HG02970 (cell line): ENCODE results near the gene FICD.
"Not testable (repeated sequence)": the region's sequence is repeated elsewhere in the genome, so short reads cannot be mapped to it uniquely, and the experiment has no call there.

Source experiments
- ATAC-seq: cut with Tn5 transposase; IDR thresholded peaks from one replicate; pipeline ENCODE4 v1.9.1; 2021; ENCODE audit warnings: mild to moderate bottlenecking, moderate library complexity, moderate number of reproducible peaks; ENCODE audit not compliant: unreplicated experiment, low FRiP score

Gene FICD

DNA sequence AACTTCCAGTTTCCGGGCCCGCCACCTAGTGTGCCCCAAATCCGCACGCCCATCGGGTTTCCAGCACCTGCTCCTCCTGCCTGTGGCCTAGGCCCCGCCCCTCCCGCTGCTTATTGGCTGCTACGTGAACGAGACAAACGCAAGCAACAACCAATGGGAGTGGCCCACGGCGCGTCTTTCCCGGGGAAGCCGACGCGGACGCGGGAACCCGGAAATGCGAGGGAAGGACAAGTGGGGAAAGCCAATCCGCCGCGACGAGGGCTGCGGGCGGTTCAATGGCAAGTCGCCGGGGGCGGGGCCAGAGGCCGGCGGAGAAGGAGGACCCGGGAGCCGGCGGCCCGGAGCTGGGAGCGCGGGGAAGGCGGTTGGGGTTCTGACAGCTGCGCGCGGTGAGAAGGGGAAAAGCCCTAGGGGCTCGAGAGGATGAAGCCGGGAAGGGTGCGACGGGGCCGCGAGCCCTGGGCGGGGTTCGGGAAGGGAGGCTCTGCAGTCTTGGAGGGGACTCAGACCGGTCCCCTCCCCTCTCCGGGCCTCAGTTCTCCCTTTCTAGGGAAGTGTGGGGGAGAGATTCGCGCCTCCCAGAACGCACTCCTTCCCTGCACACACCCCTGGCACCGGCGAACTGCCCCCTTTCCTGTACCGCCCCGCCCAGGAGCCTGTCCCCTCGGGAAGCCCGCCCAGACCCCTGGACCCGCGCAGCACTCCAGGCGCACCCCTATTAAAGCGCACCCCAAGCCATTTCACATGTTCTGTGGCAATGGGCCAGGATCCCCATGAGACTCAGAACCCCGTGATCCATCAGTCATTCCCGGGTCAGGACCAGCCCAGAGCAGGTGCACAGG is at the start of gene FICD:
Gene FICD (plus strand): TSS at position 305 of the 842 bp plus-strand sequence. CDS start 1,696 bp downstream, outside the sequence.
- ATAC-seq = peak; percentile 80

DNA sequence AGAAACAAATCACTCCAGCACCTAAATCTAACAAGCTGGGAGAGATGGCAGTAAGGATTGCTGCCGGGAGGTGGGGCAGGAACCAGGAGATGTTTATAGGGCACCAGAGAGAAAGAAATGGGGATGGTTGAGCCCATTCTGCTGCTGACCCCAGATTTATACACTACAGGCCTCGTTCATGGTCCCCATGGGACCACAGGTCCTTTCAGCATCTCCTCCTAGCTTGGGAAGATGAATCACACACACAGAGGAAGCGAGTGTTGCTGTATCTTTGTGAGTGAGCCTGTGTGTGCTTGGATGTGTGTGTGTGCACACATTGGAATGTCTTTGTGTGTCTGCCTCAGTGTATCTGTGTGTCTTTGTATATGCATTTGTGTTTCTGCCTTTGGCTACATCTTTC is 49.7 kb upstream of the FICD start:
- ATAC-seq = no peak

GRCh38 chr12:108468196-108468968 is 46.7 kb upstream of the FICD start:
- ATAC-seq = no peak

GRCh38 chr12:108473400-108474055 is 41.5 kb upstream of the FICD start:
- no peak for ATAC-seq

GRCh38 chr12:108475396-108475795 is 39.7 kb upstream of the FICD start:
- ATAC-seq = no peak

GRCh38 chr12:108477055-108477880 is 37.8 kb upstream of the FICD start:
- ATAC-seq = no peak

GRCh38 chr12:108477881-108478259 is 37.2 kb upstream of the FICD start:
- no peak for ATAC-seq

DNA sequence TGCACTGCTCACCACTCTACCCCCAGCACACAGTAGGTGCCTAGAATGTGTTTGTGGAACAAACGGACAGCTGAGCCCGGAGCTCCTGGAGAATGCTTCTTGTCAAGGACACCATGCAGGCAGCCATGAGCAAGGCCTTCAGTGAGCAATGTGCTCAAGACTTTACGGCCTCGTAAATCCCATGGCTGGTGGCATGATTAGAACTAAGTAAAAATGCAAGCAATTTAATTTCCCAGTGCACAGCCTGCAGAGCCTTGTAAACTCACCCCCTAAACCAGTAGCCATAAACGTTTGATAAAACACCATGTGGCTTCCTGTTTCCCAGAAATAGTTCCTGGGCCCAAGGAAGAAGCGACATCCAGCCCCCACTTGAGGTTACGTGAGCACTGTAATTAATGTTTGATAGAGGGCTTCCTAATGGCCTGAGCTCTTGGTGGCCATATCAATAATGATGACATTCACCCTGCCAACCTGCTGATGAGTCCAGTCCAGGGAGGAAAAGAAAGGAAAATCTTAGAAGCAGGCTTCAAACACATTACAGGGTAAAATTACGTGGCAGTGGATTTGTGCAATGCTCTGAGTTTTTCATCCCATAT is 36.4 kb upstream of the FICD start:
- no peak for ATAC-seq

GRCh38 chr12:108479364-108480070 is 35.6 kb upstream of the FICD start:
- ATAC-seq = no peak

GRCh38 chr12:108482717-108483212 is 32.3 kb upstream of the FICD start:
- ATAC-seq = no peak

DNA sequence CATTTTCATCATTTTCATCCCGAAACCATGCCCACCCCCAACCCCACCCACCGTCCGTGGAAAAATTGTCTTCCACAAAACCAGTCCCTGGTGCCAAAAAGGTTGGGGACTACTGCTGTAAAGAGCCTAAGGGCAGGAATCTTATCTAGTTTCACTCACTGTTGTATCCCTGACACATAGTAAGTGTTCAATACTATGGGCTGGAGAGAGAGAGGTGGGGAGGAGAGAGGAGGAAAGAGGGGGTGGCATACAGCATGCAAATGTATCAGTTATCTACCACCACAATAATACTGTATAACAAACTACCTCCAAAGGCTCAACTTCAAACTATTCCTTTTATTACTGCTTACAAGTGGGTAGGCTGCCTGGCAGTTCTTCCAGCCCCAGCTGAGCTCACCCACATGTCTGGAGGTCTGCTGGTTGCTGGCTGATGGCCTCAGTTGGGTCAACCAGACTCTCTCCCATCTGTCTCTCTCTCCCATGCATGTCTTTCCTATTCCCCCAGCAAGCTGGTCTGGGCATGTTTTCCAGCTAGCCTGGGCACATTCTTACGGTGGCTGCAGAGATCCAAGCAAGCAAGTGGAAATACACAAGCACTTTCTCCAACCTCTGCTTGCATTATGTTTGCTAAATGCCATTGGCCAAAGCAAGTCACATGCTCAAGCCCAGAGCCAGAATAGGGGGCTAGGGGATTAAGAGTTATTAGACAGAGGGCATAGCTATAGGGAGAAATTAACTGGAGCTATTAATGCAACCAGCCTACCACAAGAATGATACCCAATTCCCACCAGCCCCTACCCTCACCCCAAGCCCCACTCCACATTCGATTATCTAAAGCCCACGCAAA is 31.6 kb upstream of the FICD start:
- no peak for ATAC-seq

DNA sequence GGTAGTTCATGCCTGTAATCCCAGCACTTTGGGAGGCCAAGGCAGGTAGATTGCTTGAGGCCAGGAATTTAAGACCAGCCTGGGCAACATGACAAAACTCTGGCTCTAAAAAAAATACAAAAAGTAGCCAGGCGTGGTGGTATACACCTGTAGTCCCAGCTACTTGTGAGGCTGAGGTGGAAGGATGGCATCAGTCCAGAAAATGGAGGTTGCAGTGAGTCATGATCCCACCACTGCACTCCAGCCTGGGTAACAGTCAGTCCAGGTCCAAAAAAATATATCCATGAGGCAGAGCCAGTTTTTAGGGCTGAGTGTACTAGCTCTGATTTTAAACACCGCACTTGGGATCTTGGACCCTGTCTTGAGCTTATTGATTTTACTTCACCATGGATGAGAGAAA is 30.6 kb upstream of the FICD start:
- ATAC-seq = no peak

- no peak for ATAC-seq
These were observed 30.2 kb upstream of the FICD start for GRCh38 chr12:108484845-108485244.

DNA sequence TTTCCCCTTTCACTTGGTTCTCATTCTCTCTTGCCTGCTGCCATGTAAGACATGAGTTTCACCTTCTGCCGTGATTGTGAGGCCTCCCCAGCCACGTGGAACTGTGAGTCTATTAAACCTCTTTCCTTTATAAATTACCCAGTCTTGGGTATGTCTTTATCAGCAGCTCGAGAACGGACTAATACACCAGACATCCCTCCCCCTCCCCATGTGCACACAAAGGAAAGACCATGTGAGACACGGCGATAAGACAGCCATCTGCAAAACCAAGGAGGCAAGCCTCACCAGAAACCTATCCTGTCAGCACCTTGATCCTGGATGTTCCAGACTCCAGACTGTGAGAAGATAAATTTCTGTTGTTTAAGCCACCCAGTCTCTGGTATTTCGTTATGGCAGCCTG is 29.7 kb upstream of the FICD start:
- ATAC-seq = not testable (repeated sequence)

GRCh38 chr12:108487029-108487428 is 28.0 kb upstream of the FICD start:
- not testable (repeated sequence) for ATAC-seq

- no peak for ATAC-seq
These were observed 23.8 kb upstream of the FICD start for GRCh38 chr12:108491256-108491655.

DNA sequence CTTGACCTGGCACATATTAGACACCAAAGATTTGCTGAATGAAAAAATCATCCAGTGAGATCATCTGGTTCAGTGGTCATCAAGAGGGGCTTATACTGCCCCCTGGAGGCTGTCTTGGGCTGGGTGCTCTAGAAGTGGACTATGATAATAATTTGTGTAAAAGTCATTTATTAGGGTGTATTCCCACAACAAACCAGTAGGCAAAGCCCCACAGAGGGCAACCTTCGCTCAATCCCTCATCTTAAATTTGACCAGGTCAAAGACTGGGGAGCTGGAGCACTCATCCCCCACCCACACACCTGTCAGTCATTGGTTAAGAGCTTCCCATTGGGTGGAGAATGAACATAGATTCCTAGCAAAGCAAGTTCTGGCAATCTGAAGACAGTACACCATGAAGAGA is 20.0 kb upstream of the FICD start:
- no peak for ATAC-seq
